Testis (tissue), 2 donors: ENCODE data around the gene NFATC2.

Experiments used
- CTCF ChIP-seq, 3 experiments: fragments of 450-650 bp in 2 of 3; fragments of 200-600 bp in 1 of 3; sonication (generic) in 1 of 3; IDR thresholded peaks; one replicate each; pipeline ENCODE4 v1.5.1; 2016 to 2019; ENCODE audit warnings: antibody characterized with exemption in 3 of 3, mild to moderate bottlenecking in 2 of 3, moderate library complexity in 1 of 3
- POLR2A ChIP-seq: fragments of 450-650 bp; IDR thresholded peaks from one replicate; pipeline ENCODE4 v1.6.1; 2017; ENCODE audit warnings: antibody characterized with exemption, mild to moderate bottlenecking, moderate library complexity

- TF ChIP-seq CTCF (IDR thresholded peaks at IDR 0.05) (no peak), POLR2A (no peak)
Measured at GRCh38 chr20:51522207-51522606, 20.3 kb downstream of the NFATC2 start.
